Activated CD8-positive, alpha-beta T cell treated with anti-CD3 and anti-CD28 coated beads, Interleukin-2, amount 10 ng/mL, durations not matched to agents 7 days and 5 days (primary cell): Measurements from ENCODE around the gene CSRP3. TPM values are rescaled to one million over a fixed set of nuclear protein-coding genes. Genes with fewer than 3 reads are reported as not detected.

ENCODE experiments used
- ATAC-seq: fragments of 150-1000 bp; cut with Tn5 transposase; one replicate; pipeline ENCODE4 v1.10.0; 2021; ENCODE audit warnings: moderate library complexity
- CTCF ChIA-PET: fragments of 350-600 bp; sonication (Branson Sonifier 250); formaldehyde crosslinking; loops from one replicate; lab custom pipeline; 2021; ENCODE audit warnings: antibody characterized with exemption; lab: Charles Lee
- POLR2A ChIA-PET: fragments of 350-600 bp; sonication (Branson Sonifier 250); formaldehyde crosslinking; loops from one replicate; lab custom pipeline; 2021; ENCODE audit warnings: antibody characterized with exemption; lab: Charles Lee
- DNase-seq: peaks from one replicate; pipeline ENCODE4 v3.0.0-alpha.2; 2020
- H3K27ac Mint-ChIP-seq: one replicate; pipeline ENCODE4 v1.8.0; 2021; ENCODE audit warnings: mild to moderate bottlenecking, mixed read lengths
- H3K27me3 Mint-ChIP-seq: one replicate; pipeline ENCODE4 v1.8.0; 2021; ENCODE audit warnings: low read depth, mixed read lengths
- H3K36me3 Mint-ChIP-seq: one replicate; pipeline ENCODE4 v1.8.0; 2021; ENCODE audit warnings: low read depth, mixed read lengths
- H3K4me1 Mint-ChIP-seq: one replicate; pipeline ENCODE4 v1.8.0; 2021; ENCODE audit warnings: low read depth, mixed read lengths
- H3K4me3 Mint-ChIP-seq: one replicate; pipeline ENCODE4 v1.8.0; 2021; ENCODE audit warnings: mild to moderate bottlenecking, mixed read lengths
- H3K9me3 Mint-ChIP-seq: one replicate; pipeline ENCODE4 v1.8.0; 2022; ENCODE audit warnings: mixed read lengths; ENCODE audit not compliant: insufficient read depth
- total RNA-seq, 2 experiments: library from RNA; stranded (reverse); gene quantifications; one replicate each; pipeline ENCODE4 v1.2.3, GENCODE V29; 2021

CSRP3 gene
- not detected for total RNA-seq

- POLR2A ChIA-PET: no interaction called here
Observed at GRCh38 chr11:19201737-19202605, at the start of gene CSRP3. CSRP3 (minus strand) TSS chr11:19201983; CDS start chr11:19192448, 9,535 bp downstream.

GRCh38 chr11:19251577-19251976 is 49.8 kb upstream of the CSRP3 start:
- ChIA-PET POLR2A (interaction anchor here (0.5 to 1.4 kb wide), 2 partner anchors 10 to 74 kb away, joined by 3 read pairs; no protein-coding TSS in a partner anchor), CTCF (interaction anchor here (1.0 to 1.9 kb wide), 4 partner anchors 8 to 181 kb away, joined by 3 to 6 read pairs (median 5); no protein-coding TSS in a partner anchor)
- no peak overlapping the region for H3K27ac Mint-ChIP-seq
- no peak overlapping the region for H3K4me3 Mint-ChIP-seq
- DNase-seq (no peak), ATAC-seq (no peak)
- H3K36me3 Mint-ChIP-seq: peaks cover 3% of the 10 kb centered on the region
- peaks cover 8% of the 10 kb centered on the region for H3K9me3 Mint-ChIP-seq
- peaks cover 48% of the 10 kb centered on the region for H3K27me3 Mint-ChIP-seq
- H3K4me1 Mint-ChIP-seq: no peaks in the 10 kb centered on the region

More at GRCh38 chr11:19201737-19202605, at the start of gene CSRP3:
- H3K9me3 Mint-ChIP-seq: no peaks in the 10 kb centered on the region
- DNase-seq (no peak), ATAC-seq (no peak)
- no peak within 1 kb of the TSS for H3K27ac Mint-ChIP-seq
- CTCF ChIA-PET: no interaction called here
- H3K36me3 Mint-ChIP-seq: no peaks in the 10 kb centered on the region
- H3K4me1 Mint-ChIP-seq: peaks cover 4% of the 10 kb centered on the region
- H3K27me3 Mint-ChIP-seq: peaks cover 9% of the 10 kb centered on the region
- no peak within 1 kb of the TSS for H3K4me3 Mint-ChIP-seq

GRCh38 chr11:19246816-19247215 is 45.0 kb upstream of the CSRP3 start:
- Mint-ChIP-seq H3K27ac (no peak overlapping the region), H3K4me3 (no peak overlapping the region), H3K4me1 (peaks cover 22% of the 10 kb centered on the region), H3K27me3 (peaks cover 61% of the 10 kb centered on the region), H3K9me3 (peaks cover 8% of the 10 kb centered on the region), H3K36me3 (peaks cover 6% of the 10 kb centered on the region)
- no peak for ATAC-seq
- CTCF ChIA-PET: interaction anchor here (1.0 kb wide), 1 partner anchor 13 kb away, joined by 3 read pairs; no protein-coding TSS in a partner anchor
- DNase-seq: no peak
- POLR2A ChIA-PET: no interaction called here

- CTCF ChIA-PET: no interaction called here
- Mint-ChIP-seq H3K4me1 (peaks cover 22% of the 10 kb centered on the region), H3K4me3 (no peak overlapping the region), H3K36me3 (peaks cover 11% of the 10 kb centered on the region), H3K27me3 (peaks cover 53% of the 10 kb centered on the region), H3K27ac (no peak overlapping the region), H3K9me3 (peaks cover 8% of the 10 kb centered on the region)
- DNase-seq (no peak), ATAC-seq (no peak)
- POLR2A ChIA-PET: no interaction called here
Observed at GRCh38 chr11:19245351-19245750, 43.6 kb upstream of the CSRP3 start.

- Mint-ChIP-seq H3K4me3 (no peak overlapping the region), H3K9me3 (peaks cover 7% of the 10 kb centered on the region), H3K36me3 (peaks cover 13% of the 10 kb centered on the region), H3K27ac (no peak overlapping the region), H3K27me3 (peaks cover 46% of the 10 kb centered on the region), H3K4me1 (peaks cover 24% of the 10 kb centered on the region)
- no peak for DNase-seq
- ChIA-PET POLR2A (interaction anchor here (0.8 kb wide), 1 partner anchor 37 kb away, joined by 3 read pairs; no protein-coding TSS in a partner anchor), CTCF (interaction anchor here (1.2 kb wide), 2 partner anchors 15 kb away, joined by 3 read pairs; no protein-coding TSS in a partner anchor)
- ATAC-seq: no peak
Observed at GRCh38 chr11:19244621-19245020, 42.8 kb upstream of the CSRP3 start.

GRCh38 chr11:19244084-19244483 is 42.3 kb upstream of the CSRP3 start:
- Mint-ChIP-seq H3K9me3 (peaks cover 2% of the 10 kb centered on the region), H3K4me3 (no peak overlapping the region), H3K27ac (no peak overlapping the region), H3K4me1 (peaks cover 28% of the 10 kb centered on the region), H3K27me3 (peaks cover 41% of the 10 kb centered on the region), H3K36me3 (peaks cover 16% of the 10 kb centered on the region)
- ATAC-seq (no peak), DNase-seq (no peak)
- ChIA-PET POLR2A (interaction anchor here (0.6 to 0.8 kb wide), 2 partner anchors 37 to 128 kb away, joined by 3 read pairs; no protein-coding TSS in a partner anchor), CTCF (interaction anchor here (1.2 kb wide), 2 partner anchors 15 to 16 kb away, joined by 3 read pairs; no protein-coding TSS in a partner anchor)

- POLR2A ChIA-PET: interaction anchor here (0.6 kb wide), 2 partner anchors 88 to 128 kb away, joined by 3 read pairs; no protein-coding TSS in a partner anchor
- CTCF ChIA-PET: interaction anchor here (1.2 kb wide), 2 partner anchors 16 kb away, joined by 3 read pairs; no protein-coding TSS in a partner anchor
- H3K27me3 Mint-ChIP-seq: peaks cover 37% of the 10 kb centered on the region
Observed at GRCh38 chr11:19243613-19244012, 41.8 kb upstream of the CSRP3 start.

GRCh38 chr11:19243143-19243542 is 41.4 kb upstream of the CSRP3 start:
- ChIA-PET CTCF (interaction anchor here (1.2 to 1.4 kb wide), 3 partner anchors 9 to 17 kb away, joined by 3 to 4 read pairs (median 3); no protein-coding TSS in a partner anchor), POLR2A (interaction anchor here (0.6 kb wide), 1 partner anchor 87 kb away, joined by 3 read pairs; no protein-coding TSS in a partner anchor)
- H3K36me3 Mint-ChIP-seq: peaks cover 24% of the 10 kb centered on the region
- peaks cover 32% of the 10 kb centered on the region for H3K27me3 Mint-ChIP-seq
- H3K4me1 Mint-ChIP-seq: peaks cover 36% of the 10 kb centered on the region
- ATAC-seq (no peak), DNase-seq (no peak)
- no peak overlapping the region for H3K4me3 Mint-ChIP-seq
- no peaks in the 10 kb centered on the region for H3K9me3 Mint-ChIP-seq
- no peak overlapping the region for H3K27ac Mint-ChIP-seq

More at GRCh38 chr11:19243613-19244012, 41.8 kb upstream of the CSRP3 start:
- H3K27ac Mint-ChIP-seq: no peak overlapping the region
- ATAC-seq (no peak), DNase-seq (no peak)
- peaks cover 32% of the 10 kb centered on the region for H3K4me1 Mint-ChIP-seq
- peaks cover 20% of the 10 kb centered on the region for H3K36me3 Mint-ChIP-seq
- no peaks in the 10 kb centered on the region for H3K9me3 Mint-ChIP-seq
- H3K4me3 Mint-ChIP-seq: no peak overlapping the region

GRCh38 chr11:19242179-19242932 is 40.6 kb upstream of the CSRP3 start:
- ChIA-PET CTCF (interaction anchor here (0.5 to 1.4 kb wide), 2 partner anchors 10 to 1201 kb away, joined by 3 to 4 read pairs; no protein-coding TSS in a partner anchor), POLR2A (interaction anchor here (0.9 kb wide), 1 partner anchor 9 kb away, joined by 3 read pairs; no protein-coding TSS in a partner anchor)
- H3K36me3 Mint-ChIP-seq: peaks cover 30% of the 10 kb centered on the region
- H3K27me3 Mint-ChIP-seq: peaks cover 28% of the 10 kb centered on the region
- DNase-seq (peak; percentile 30), ATAC-seq (no peak)
- H3K9me3 Mint-ChIP-seq: no peaks in the 10 kb centered on the region
- H3K27ac Mint-ChIP-seq: peak overlapping the region; percentile 89
- H3K4me1 Mint-ChIP-seq: peaks cover 36% of the 10 kb centered on the region
- H3K4me3 Mint-ChIP-seq: peak overlapping the region; percentile 97

GRCh38 chr11:19241260-19242178 is 39.7 kb upstream of the CSRP3 start:
- POLR2A ChIA-PET: interaction anchor here (0.9 kb wide), 2 partner anchors 10 to 11 kb away, joined by 3 to 4 read pairs; no protein-coding TSS in a partner anchor
- Mint-ChIP-seq H3K36me3 (peaks cover 38% of the 10 kb centered on the region), H3K27ac (peak overlapping the region; percentile 89), H3K4me1 (peaks cover 36% of the 10 kb centered on the region), H3K9me3 (no peaks in the 10 kb centered on the region), H3K27me3 (peaks cover 20% of the 10 kb centered on the region), H3K4me3 (peak overlapping the region; percentile 97)
- CTCF ChIA-PET: interaction anchor here (0.5 to 1.4 kb wide), 4 partner anchors 11 to 1202 kb away, joined by 3 to 4 read pairs (median 4); no protein-coding TSS in a partner anchor
- peak; percentile 63 for ATAC-seq
- peak; percentile 74 for DNase-seq
